ENCODE results near the gene KIF21A. TPM values are rescaled to one million over a fixed set of nuclear protein-coding genes. Genes with fewer than 3 reads are reported as not detected.

The KIF21A gene
- total RNA-seq, 4 donors from 2014 or later, result 26.4 to 55.0 (median 40.7) TPM

GRCh38 chr12:39348941-39349626 is 93.8 kb downstream of the KIF21A start:
- H3K9me3 ChIP-seq, result no peaks in the 10 kb centered on the region
- H3K4me1 ChIP-seq, result no peaks in the 10 kb centered on the region
- DNase-seq (ENCODE audit: low spot score in 2 of 2), result no peak
- WGBS, result 88% methylated on average over 3 of the region's 3 CpGs
- no peaks in the 10 kb centered on the region for H3K36me3 ChIP-seq
- TF ChIP-seq POLR2A (IDR thresholded peaks at IDR 0.05) (no peak), CTCF (IDR thresholded peaks at IDR 0.05) (no peak), EP300 (IDR thresholded peaks at IDR 0.05) (no peak), POLR2AphosphoS5 (IDR thresholded peaks at IDR 0.05) (no peak)
- H3K27me3 ChIP-seq, result no peaks in the 10 kb centered on the region
- no peak overlapping the region for H3K4me3 ChIP-seq
- no peak overlapping the region for H3K27ac ChIP-seq

- Histone ChIP-seq H3K27me3 (no peaks in the 10 kb centered on the region), H3K4me3 (no peak overlapping the region), H3K36me3 (no peaks in the 10 kb centered on the region), H3K4me1 (no peaks in the 10 kb centered on the region), H3K27ac (no peak overlapping the region), H3K9me3 (no peaks in the 10 kb centered on the region)
- TF ChIP-seq CTCF (IDR thresholded peaks at IDR 0.05) (no peak), EP300 (IDR thresholded peaks at IDR 0.05) (no peak), POLR2AphosphoS5 (IDR thresholded peaks at IDR 0.05) (no peak), POLR2A (IDR thresholded peaks at IDR 0.05) (no peak)
- no peak for DNase-seq (ENCODE audit: low spot score in 2 of 2)
- WGBS, result 91% methylated on average over 1 of the region's 1 CpG
Observed at GRCh38 chr12:39348523-39348922, 94.4 kb downstream of the KIF21A start.

- WGBS, result 79% methylated on average over 2 of the region's 2 CpGs
- Histone ChIP-seq H3K27me3 (no peaks in the 10 kb centered on the region), H3K36me3 (peaks cover 4% of the 10 kb centered on the region), H3K4me3 (no peak overlapping the region), H3K4me1 (no peaks in the 10 kb centered on the region), H3K27ac (no peak overlapping the region), H3K9me3 (no peaks in the 10 kb centered on the region)
- TF ChIP-seq POLR2A (IDR thresholded peaks at IDR 0.05), result no peak
- TF ChIP-seq POLR2AphosphoS5 (IDR thresholded peaks at IDR 0.05), result no peak
- TF ChIP-seq CTCF (IDR thresholded peaks at IDR 0.05), result no peak
- TF ChIP-seq EP300 (IDR thresholded peaks at IDR 0.05), result no peak
- no peak for DNase-seq (ENCODE audit: low spot score in 2 of 2)
Observed at GRCh38 chr12:39344926-39345325, 98.0 kb downstream of the KIF21A start.

GRCh38 chr12:39343665-39344064 is 99.3 kb downstream of the KIF21A start:
- Histone ChIP-seq H3K4me1 (no peaks in the 10 kb centered on the region), H3K27me3 (no peaks in the 10 kb centered on the region), H3K36me3 (peaks cover 4% of the 10 kb centered on the region), H3K4me3 (no peak overlapping the region), H3K9me3 (no peaks in the 10 kb centered on the region), H3K27ac (no peak overlapping the region)
- WGBS, result 89% methylated on average over 4 of the region's 4 CpGs
- TF ChIP-seq POLR2AphosphoS5 (IDR thresholded peaks at IDR 0.05) (no peak), CTCF (IDR thresholded peaks at IDR 0.05) (no peak), POLR2A (IDR thresholded peaks at IDR 0.05) (no peak), EP300 (IDR thresholded peaks at IDR 0.05) (no peak)
- DNase-seq (ENCODE audit: low spot score in 2 of 2), result no peak

- Histone ChIP-seq H3K4me3 (no peak overlapping the region), H3K27me3 (no peaks in the 10 kb centered on the region), H3K27ac (no peak overlapping the region), H3K36me3 (peaks cover 4% of the 10 kb centered on the region), H3K4me1 (no peaks in the 10 kb centered on the region), H3K9me3 (no peaks in the 10 kb centered on the region)
- WGBS, result 100% methylated on average over 1 of the region's 1 CpG
- DNase-seq (ENCODE audit: low spot score in 2 of 2), result no peak
- TF ChIP-seq POLR2AphosphoS5 (IDR thresholded peaks at IDR 0.05), result no peak
- TF ChIP-seq POLR2A (IDR thresholded peaks at IDR 0.05), result no peak
- no peak for TF ChIP-seq EP300 (IDR thresholded peaks at IDR 0.05)
- TF ChIP-seq CTCF (IDR thresholded peaks at IDR 0.05), result no peak
Observed at GRCh38 chr12:39341761-39342160, 101.2 kb downstream of the KIF21A start.
